ENCODE data around the gene ANP32B.
"Not testable (repeated sequence)": the region's sequence is repeated elsewhere in the genome, so short reads cannot be mapped to it uniquely, and the experiment has no call there.

ANP32B gene

GRCh38 chr9:97982683-97983588, at the start of gene ANP32B:
ANP32B (plus strand) TSS chr9:97983341; CDS start chr9:97983556, 215 bp downstream.
- H3K36me3 Mint-ChIP-seq (ENCODE audit: insufficient read depth) = peaks cover 19% of the 10 kb centered on the region
- no peaks in the 10 kb centered on the region for H3K27me3 Mint-ChIP-seq
- peak within 1 kb of the TSS; percentile 76 for H3K27ac Mint-ChIP-seq (ENCODE audit: low read depth)
- H3K9me3 Mint-ChIP-seq = no peaks in the 10 kb centered on the region
- ATAC-seq (replicated peaks; ENCODE audit: extremely low read depth, poor library complexity, severe bottlenecking) (peak; percentile 80), DNase-seq (ENCODE audit: low spot score in 2 of 2) (peak; percentile 85 to 88)
- H3K4me3 Mint-ChIP-seq = peak within 1 kb of the TSS; percentile 78
- peaks cover 33% of the 10 kb centered on the region for H3K4me1 Mint-ChIP-seq

DNA sequence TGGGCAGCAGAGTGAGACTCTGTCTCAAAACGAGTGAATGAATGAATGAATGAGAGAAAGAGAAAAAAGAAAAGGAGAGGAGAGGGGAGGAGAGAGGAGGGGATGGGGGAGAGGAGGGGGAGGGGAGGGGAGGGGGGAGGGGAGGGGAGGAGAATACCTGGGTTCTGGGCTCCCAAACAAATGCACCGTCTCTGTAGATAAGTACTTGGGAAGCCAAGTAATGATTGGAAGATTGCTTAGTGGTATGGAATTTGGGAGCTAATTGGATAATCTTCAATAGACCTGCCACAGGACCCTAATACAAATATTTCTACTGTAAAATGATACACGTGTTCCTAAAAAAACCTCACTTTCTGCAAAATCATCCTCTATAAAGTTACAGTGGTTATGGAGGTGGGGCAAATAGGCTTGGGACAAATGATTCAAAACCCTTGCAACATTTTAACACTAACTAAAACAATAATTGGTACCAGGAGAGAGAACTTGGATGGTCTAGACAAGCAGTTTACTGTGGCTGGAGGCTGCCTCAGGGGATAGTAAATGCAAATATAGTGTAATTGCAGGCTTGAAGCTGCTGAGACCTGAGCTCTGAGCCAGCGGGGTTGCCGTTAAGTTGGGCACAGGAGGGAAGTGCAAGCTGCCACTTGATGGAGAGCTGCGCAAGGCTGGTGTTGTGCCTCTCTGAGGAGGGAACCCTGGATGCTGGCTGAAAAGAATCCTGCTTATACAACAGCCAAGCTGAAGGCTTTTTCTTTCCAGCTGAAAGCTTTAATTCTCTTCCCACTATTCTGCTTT, 48.6 kb upstream of the ANP32B start:
- no peak for DNase-seq (ENCODE audit: low spot score in 2 of 2)
- Mint-ChIP-seq H3K9me3 (no peaks in the 10 kb centered on the region), H3K4me3 (no peak overlapping the region), H3K27me3 (no peaks in the 10 kb centered on the region), H3K36me3 (ENCODE audit: insufficient read depth) (no peaks in the 10 kb centered on the region), H3K27ac (ENCODE audit: low read depth) (no peak overlapping the region), H3K4me1 (peaks cover 33% of the 10 kb centered on the region)
- ATAC-seq (replicated peaks; ENCODE audit: extremely low read depth, poor library complexity, severe bottlenecking) = no peak

DNA sequence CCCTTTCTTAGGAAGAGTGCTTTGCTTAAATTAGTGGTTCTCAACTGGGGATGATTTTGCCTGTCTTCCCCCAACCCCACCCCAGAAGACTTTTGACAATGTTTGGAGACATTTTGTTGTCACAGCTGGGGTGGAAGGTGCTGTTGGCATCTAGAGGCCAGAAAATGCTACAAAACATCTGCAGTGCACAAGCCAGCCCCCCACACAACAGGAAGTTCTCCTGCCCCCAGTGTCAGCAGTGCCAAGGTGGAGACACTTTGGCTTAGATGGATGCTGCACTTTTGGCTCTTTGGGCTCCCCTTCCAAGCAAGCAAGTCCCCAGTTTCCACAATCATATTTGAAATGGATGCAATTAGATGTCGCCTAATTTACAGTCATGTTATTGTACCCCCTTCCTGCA, 47.9 kb upstream of the ANP32B start:
- ATAC-seq (replicated peaks; ENCODE audit: extremely low read depth, poor library complexity, severe bottlenecking) (no peak), DNase-seq (ENCODE audit: low spot score in 2 of 2) (no peak)
- Mint-ChIP-seq H3K36me3 (ENCODE audit: insufficient read depth) (no peaks in the 10 kb centered on the region), H3K4me1 (peaks cover 30% of the 10 kb centered on the region), H3K9me3 (no peaks in the 10 kb centered on the region), H3K27ac (ENCODE audit: low read depth) (no peak overlapping the region), H3K27me3 (no peaks in the 10 kb centered on the region), H3K4me3 (no peak overlapping the region)

DNA sequence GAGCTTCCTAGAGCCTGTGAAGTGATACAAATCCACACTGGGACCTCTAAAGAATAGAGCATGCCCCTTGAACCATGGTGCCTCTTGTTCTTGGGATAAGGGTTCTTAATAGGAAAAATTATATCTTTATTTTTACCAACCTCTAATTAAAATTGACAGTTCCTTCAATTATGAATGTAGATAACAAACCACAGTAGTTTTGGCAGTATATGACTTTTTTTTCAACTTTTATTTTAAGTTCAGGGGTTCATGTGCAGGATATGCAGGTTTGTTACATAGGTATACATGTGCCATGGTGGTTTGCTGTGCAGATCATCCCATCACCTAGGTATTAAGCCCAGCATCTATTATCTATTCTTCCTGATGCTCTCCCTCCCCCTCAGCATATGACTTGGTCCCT, 46.1 kb upstream of the ANP32B start:
- peaks cover 15% of the 10 kb centered on the region for H3K4me1 Mint-ChIP-seq
- H3K36me3 Mint-ChIP-seq (ENCODE audit: insufficient read depth) = no peaks in the 10 kb centered on the region
- no peak overlapping the region for H3K27ac Mint-ChIP-seq (ENCODE audit: low read depth)
- DNase-seq (ENCODE audit: low spot score in 2 of 2) (no peak), ATAC-seq (replicated peaks; ENCODE audit: extremely low read depth, poor library complexity, severe bottlenecking) (no peak)
- H3K4me3 Mint-ChIP-seq = no peak overlapping the region
- no peaks in the 10 kb centered on the region for H3K27me3 Mint-ChIP-seq
- H3K9me3 Mint-ChIP-seq = no peaks in the 10 kb centered on the region

DNA sequence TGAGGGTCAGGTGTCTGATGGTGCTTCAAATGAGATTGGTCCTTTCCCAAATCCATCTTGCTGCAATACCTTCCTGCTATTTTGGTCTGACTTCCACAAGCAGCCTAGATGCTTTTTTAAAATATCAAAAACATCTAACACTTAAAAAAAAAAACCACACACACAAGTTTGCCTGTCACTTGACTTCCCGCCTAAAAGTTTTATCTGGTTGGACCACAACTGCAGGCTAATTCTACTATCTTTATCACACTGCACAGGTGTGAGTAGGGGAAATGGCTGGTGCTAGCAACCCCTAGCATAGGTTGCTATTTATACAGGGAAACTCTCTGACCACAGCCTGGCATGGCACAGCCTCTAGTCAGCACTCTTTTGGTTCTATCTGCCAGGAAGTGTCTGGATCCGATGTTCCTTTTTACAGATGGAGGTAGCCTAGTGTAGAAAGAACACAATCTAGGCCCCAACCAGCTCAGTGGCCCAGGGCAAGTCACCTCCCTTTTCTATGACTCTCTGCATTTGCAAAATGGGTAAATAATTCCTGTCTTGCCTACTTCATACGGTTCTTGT, 45.0 kb upstream of the ANP32B start, which contains the start of gene HEMGN:
HEMGN (minus strand) TSS at position 92 of the 564 bp plus-strand sequence; CDS start at position 56, 36 bp downstream.
- no peaks in the 10 kb centered on the region for H3K36me3 Mint-ChIP-seq (ENCODE audit: insufficient read depth)
- peaks cover 15% of the 10 kb centered on the region for H3K4me1 Mint-ChIP-seq
- no peaks in the 10 kb centered on the region for H3K27me3 Mint-ChIP-seq
- peak in 1 of 2 donors; percentile 54 for DNase-seq (ENCODE audit: low spot score in 2 of 2)
- peak within 1 kb of the TSS; percentile 40 for H3K4me3 Mint-ChIP-seq
- H3K9me3 Mint-ChIP-seq = no peaks in the 10 kb centered on the region
- ATAC-seq (replicated peaks; ENCODE audit: extremely low read depth, poor library complexity, severe bottlenecking) = peak; percentile 99
- H3K27ac Mint-ChIP-seq (ENCODE audit: low read depth) = peak within 1 kb of the TSS; percentile 86

- no peak for DNase-seq (ENCODE audit: low spot score in 2 of 2)
- Mint-ChIP-seq H3K27ac (ENCODE audit: low read depth) (no peak overlapping the region), H3K4me1 (peaks cover 15% of the 10 kb centered on the region), H3K36me3 (ENCODE audit: insufficient read depth) (no peaks in the 10 kb centered on the region), H3K27me3 (no peaks in the 10 kb centered on the region), H3K4me3 (no peak overlapping the region), H3K9me3 (no peaks in the 10 kb centered on the region)
- no peak for ATAC-seq (replicated peaks; ENCODE audit: extremely low read depth, poor library complexity, severe bottlenecking)
Measured at GRCh38 chr9:97940233-97940632, 42.9 kb upstream of the ANP32B start.

DNA sequence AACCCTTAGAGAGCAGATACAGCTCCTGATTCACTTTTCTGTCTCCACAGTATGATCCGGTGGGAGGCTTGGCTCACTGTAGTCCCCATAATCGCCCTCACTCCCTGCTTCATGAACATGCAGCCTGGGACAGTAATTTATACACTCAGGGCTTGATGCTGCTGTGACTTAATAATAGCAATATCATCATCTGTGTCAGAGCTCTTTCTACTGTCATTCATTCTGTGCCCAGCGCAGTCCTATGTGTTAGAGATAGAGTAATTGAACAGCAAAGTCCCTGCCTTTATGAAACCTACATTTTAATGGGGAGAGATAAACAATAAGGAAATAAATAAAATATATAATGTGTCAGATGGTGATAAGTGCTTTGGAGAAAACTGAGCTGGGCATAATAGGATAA, 42.4 kb upstream of the ANP32B start:
- DNase-seq (ENCODE audit: low spot score in 2 of 2) = no peak
- no peak overlapping the region for H3K27ac Mint-ChIP-seq (ENCODE audit: low read depth)
- H3K4me1 Mint-ChIP-seq = peaks cover 15% of the 10 kb centered on the region

GRCh38 chr9:97941323-97941722, 41.8 kb upstream of the ANP32B start:
- ATAC-seq (replicated peaks; ENCODE audit: extremely low read depth, poor library complexity, severe bottlenecking) (no peak), DNase-seq (ENCODE audit: low spot score in 2 of 2) (no peak)
- no peak overlapping the region for H3K27ac Mint-ChIP-seq (ENCODE audit: low read depth)
- no peaks in the 10 kb centered on the region for H3K27me3 Mint-ChIP-seq
- peaks cover 15% of the 10 kb centered on the region for H3K4me1 Mint-ChIP-seq
- H3K36me3 Mint-ChIP-seq (ENCODE audit: insufficient read depth) = no peaks in the 10 kb centered on the region
- no peak overlapping the region for H3K4me3 Mint-ChIP-seq
- H3K9me3 Mint-ChIP-seq = no peaks in the 10 kb centered on the region

More for the DNA sequence above, 42.4 kb upstream of the ANP32B start:
- Mint-ChIP-seq H3K9me3 (no peaks in the 10 kb centered on the region), H3K36me3 (ENCODE audit: insufficient read depth) (no peaks in the 10 kb centered on the region), H3K4me3 (no peak overlapping the region), H3K27me3 (no peaks in the 10 kb centered on the region)
- ATAC-seq (replicated peaks; ENCODE audit: extremely low read depth, poor library complexity, severe bottlenecking) = no peak

DNA sequence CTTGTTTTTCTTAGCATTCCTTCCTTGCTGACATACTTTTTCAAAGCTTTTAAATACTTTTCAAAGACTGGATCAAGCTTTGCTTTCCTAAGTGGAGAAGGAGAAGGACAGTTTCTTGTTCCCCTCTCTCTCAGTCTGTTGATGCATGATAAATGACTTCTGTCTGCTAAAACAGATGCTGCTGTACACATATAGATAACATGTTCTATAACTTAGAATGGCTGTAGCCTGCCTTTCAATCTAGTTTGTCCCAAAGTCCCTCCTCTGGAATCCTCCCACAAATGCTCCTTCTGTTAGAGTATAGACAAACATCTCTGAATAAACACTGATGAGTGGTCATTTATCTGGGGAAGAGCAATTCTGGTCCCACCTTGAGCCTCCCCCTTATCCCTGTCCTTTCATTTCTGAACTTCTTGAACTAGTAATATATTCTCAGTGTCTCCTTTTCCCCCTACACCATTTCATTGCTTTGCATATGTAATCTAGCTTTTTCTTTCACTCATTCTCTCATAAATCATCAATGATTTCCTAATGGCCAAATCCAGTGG, 39.8 kb upstream of the ANP32B start:
- H3K36me3 Mint-ChIP-seq (ENCODE audit: insufficient read depth) = no peaks in the 10 kb centered on the region
- H3K27ac Mint-ChIP-seq (ENCODE audit: low read depth) = no peak overlapping the region
- H3K9me3 Mint-ChIP-seq = no peaks in the 10 kb centered on the region
- peaks cover 5% of the 10 kb centered on the region for H3K27me3 Mint-ChIP-seq
- ATAC-seq (replicated peaks; ENCODE audit: extremely low read depth, poor library complexity, severe bottlenecking) (no peak), DNase-seq (ENCODE audit: low spot score in 2 of 2) (no peak)
- H3K4me3 Mint-ChIP-seq = no peak overlapping the region
- H3K4me1 Mint-ChIP-seq = peaks cover 5% of the 10 kb centered on the region

GRCh38 chr9:97944612-97945011, 38.5 kb upstream of the ANP32B start:
- Mint-ChIP-seq H3K4me1 (no peaks in the 10 kb centered on the region), H3K9me3 (no peaks in the 10 kb centered on the region), H3K36me3 (ENCODE audit: insufficient read depth) (no peaks in the 10 kb centered on the region), H3K27ac (ENCODE audit: low read depth) (no peak overlapping the region), H3K27me3 (peaks cover 11% of the 10 kb centered on the region), H3K4me3 (no peak overlapping the region)
- ATAC-seq (replicated peaks; ENCODE audit: extremely low read depth, poor library complexity, severe bottlenecking) = no peak
- no peak for DNase-seq (ENCODE audit: low spot score in 2 of 2)

- H3K36me3 Mint-ChIP-seq (ENCODE audit: insufficient read depth); ATAC-seq (replicated peaks; ENCODE audit: extremely low read depth, poor library complexity, severe bottlenecking); H3K27ac Mint-ChIP-seq (ENCODE audit: low read depth); DNase-seq (ENCODE audit: low spot score in 2 of 2); H3K9me3 Mint-ChIP-seq; H3K4me1 Mint-ChIP-seq; H3K4me3 Mint-ChIP-seq: not testable (repeated sequence)
- peaks cover 11% of the 10 kb centered on the region for H3K27me3 Mint-ChIP-seq
Measured at GRCh38 chr9:97945470-97945869, 37.7 kb upstream of the ANP32B start.

DNA sequence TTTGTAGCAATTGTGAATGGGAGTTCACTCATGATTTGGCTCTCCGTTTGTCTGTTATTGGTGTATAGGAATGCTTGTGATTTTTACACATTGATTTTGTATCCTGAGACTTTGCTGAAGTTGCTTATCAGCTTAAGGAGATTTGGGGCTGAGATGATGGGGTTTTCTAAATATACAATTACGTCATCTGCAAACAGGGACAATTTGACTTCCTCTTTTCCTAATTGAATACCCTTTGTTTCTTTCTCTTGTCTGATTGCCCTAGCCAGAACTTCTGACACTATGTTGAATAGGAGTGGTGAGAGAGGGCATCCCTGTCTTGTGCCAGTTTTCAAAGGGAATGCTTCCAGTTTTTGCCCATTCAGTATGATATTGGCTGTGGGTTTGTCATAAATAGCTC, 36.0 kb upstream of the ANP32B start:
- H3K27ac Mint-ChIP-seq (ENCODE audit: low read depth); H3K4me3 Mint-ChIP-seq; H3K36me3 Mint-ChIP-seq (ENCODE audit: insufficient read depth); DNase-seq (ENCODE audit: low spot score in 2 of 2); H3K4me1 Mint-ChIP-seq; H3K9me3 Mint-ChIP-seq; ATAC-seq (replicated peaks; ENCODE audit: extremely low read depth, poor library complexity, severe bottlenecking): not testable (repeated sequence)
- H3K27me3 Mint-ChIP-seq = peaks cover 11% of the 10 kb centered on the region

Data from central memory CD8-positive, alpha-beta T cell (primary cell).